HEK293 (cell line): ENCODE measurements around the gene ZGPAT.

ENCODE experiments used
- CTCF ChIP-seq: fragments of 450-650 bp; formaldehyde crosslinking; IDR thresholded peaks from 2 replicates; pipeline ENCODE4 v1.5.1; 2016; ENCODE audit warnings: missing biosample characterization, missing genetic modification characterization
- ELK4 ChIP-seq: IDR thresholded peaks from 2 replicates; pipeline ENCODE4 v1.6.1; 2011; ENCODE audit warnings: mild to moderate bottlenecking, low read depth, low read length, borderline replicate concordance
- KLF17 ChIP-seq: fragments of 450-650 bp; formaldehyde crosslinking; IDR thresholded peaks from 2 replicates; pipeline ENCODE4 v1.5.1; 2016; ENCODE audit warnings: missing biosample characterization, missing genetic modification characterization
- ZNF175 ChIP-seq: fragments of 450-650 bp; formaldehyde crosslinking; IDR thresholded peaks from 2 replicates; pipeline ENCODE4 v1.5.1; 2016; ENCODE audit warnings: missing biosample characterization, missing genetic modification characterization
- ZNF560 ChIP-seq: fragments of 450-650 bp; formaldehyde crosslinking; IDR thresholded peaks from 2 replicates; pipeline ENCODE4 v1.5.1; 2017; ENCODE audit warnings: missing biosample characterization, missing genetic modification characterization, borderline replicate concordance
- ZNF585B ChIP-seq: fragments of 450-650 bp; formaldehyde crosslinking; IDR thresholded peaks from 2 replicates; pipeline ENCODE4 v1.5.1; 2016; ENCODE audit warnings: missing biosample characterization, missing genetic modification characterization
- ZSCAN16 ChIP-seq: fragments of 450-650 bp; formaldehyde crosslinking; IDR thresholded peaks from 2 replicates; pipeline ENCODE4 v1.5.1; 2016; ENCODE audit warnings: missing biosample characterization, missing genetic modification characterization

- TF ChIP-seq CTCF (tag by site-specific recombination) = no peak
- no peak for TF ChIP-seq ZSCAN16 (tag by site-specific recombination)
- TF ChIP-seq KLF17 (tag by site-specific recombination) = no peak
- no peak for TF ChIP-seq ELK4
- TF ChIP-seq ZNF175 (tag by site-specific recombination) = no peak
- no peak for TF ChIP-seq ZNF560 (tag by site-specific recombination)
- TF ChIP-seq ZNF585B (tag by site-specific recombination) = no peak
Observed at GRCh38 chr20:63711085-63711645, 3.3 kb downstream of the ZGPAT start.
